ENCODE measurements around the gene UBASH3B.
"Not testable (repeated sequence)": the region's sequence is repeated elsewhere in the genome, so short reads cannot be mapped to it uniquely, and the experiment has no call there.

The UBASH3B gene

DNA sequence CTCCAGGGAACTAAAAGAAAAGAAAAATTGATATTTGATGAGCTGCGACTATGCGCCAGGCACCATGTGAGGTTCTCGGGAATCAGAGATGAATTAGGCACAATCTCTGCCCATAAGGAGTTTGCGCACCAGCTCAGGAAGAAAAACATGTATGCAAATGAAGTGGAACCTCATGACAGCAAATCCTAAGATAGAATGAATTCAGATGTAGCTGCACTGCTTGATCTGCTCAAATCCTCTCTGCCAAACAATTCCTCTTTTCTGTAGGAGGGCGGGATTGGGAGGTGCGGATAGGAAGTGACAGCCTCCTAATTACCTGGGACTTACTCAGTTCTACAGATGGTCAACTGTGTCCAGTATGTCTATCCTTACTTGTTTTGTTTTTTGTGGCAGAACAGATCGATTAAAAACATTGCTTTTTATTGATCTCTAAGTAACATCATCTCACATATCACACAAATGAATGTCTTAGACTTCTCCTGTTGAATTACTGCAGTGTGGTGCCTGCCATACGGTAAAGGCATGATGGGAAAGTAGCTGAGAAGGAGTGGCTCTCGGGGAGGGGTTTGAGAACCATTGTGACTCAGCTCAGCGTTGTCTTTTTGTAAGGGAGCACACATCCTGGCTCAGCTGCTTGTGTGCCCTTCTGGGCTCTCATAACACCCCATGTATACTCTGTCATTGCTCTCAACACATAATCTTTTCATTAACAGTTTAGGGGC, 196.7 kb downstream of the UBASH3B start:
- no peak for DNase-seq (ENCODE audit: low spot score)

DNA sequence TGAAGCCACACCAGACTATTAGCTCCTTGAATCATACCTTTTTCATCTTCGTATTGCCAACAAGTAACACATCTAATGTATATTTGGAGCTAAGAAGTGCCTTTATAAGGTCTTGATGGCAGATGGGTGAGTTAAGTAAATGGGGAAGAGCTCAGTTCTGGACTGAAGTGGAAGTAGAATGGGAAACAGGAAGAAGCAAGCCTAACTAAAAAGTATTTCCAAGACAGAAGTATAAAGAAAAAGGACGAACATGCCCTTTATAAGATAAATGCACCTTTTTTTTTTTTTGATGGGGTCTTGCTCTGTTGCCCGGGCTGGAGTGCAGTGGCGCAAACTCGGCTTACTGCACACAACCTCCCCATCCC, 197.3 kb downstream of the UBASH3B start:
- no peak for DNase-seq (ENCODE audit: low spot score)

DNA sequence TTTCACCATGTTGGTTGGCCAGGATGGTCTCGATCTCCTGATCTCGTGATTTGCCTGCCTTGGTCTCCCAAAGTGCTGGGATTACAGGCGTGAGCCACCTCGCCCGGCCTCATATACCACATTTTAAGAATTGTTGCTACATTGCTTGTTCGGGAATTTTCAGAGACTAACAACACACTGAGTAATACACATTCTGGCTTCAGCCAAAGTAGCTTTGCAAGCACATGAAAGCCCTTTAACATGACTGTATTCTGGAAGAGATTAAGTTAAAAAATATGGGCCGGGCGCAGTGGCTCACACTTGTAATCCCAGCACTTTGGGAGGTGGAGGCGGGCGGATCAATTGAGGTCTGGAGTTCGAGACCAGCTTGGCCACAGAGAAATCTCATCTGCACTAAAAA, 197.7 kb downstream of the UBASH3B start:
- no peak for DNase-seq (ENCODE audit: low spot score)

GRCh38 chr11:122853971-122854446, 198.5 kb downstream of the UBASH3B start:
- peak; percentile 63 for DNase-seq (ENCODE audit: low spot score)

DNA sequence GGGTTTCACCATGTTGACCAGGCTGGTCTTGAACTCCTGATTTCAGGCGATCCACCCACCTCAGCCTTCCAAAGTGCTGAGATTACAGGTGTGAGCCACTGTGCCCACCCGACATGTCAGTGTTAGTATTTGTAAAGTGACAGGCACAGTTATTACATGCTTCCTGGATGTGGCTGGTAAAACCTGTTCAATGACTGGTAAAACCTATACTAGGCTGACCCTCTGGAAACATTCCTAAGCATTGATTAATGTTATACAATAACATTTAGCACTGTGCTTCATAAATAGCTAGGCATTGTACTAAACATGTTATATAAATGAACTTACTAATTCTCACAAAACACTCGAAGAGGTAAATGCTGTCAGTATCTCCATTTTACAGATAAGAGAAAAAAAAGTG, 206.1 kb downstream of the UBASH3B start:
- no peak for DNase-seq (ENCODE audit: low spot score)

GRCh38 chr11:122862091-122862490, 206.6 kb downstream of the UBASH3B start:
- no peak for DNase-seq (ENCODE audit: low spot score)

GRCh38 chr11:122863154-122863553, 207.6 kb downstream of the UBASH3B start:
- not testable (repeated sequence) for DNase-seq (ENCODE audit: low spot score)

GRCh38 chr11:122863704-122864326, 208.3 kb downstream of the UBASH3B start:
- DNase-seq (ENCODE audit: low spot score) = peak; percentile 43
